Osteocyte (in vitro differentiated cells): Measurements from ENCODE around the gene RAB8B. TPM values are rescaled to one million over a fixed set of nuclear protein-coding genes. Genes with fewer than 3 reads are reported as not detected.
"Not testable (repeated sequence)": the region's sequence is repeated elsewhere in the genome, so short reads cannot be mapped to it uniquely, and the experiment has no call there.

ENCODE experiments used
- DNase-seq: peaks from one replicate; pipeline ENCODE4 v3.0.0; 2021; ENCODE audit warnings: mixed read lengths; ENCODE audit not compliant: unreplicated experiment; ENCODE audit errors: extremely low spot score
- H3K27ac Mint-ChIP-seq: one replicate; pipeline ENCODE4 v1.8.0; 2021; ENCODE audit warnings: mild to moderate bottlenecking, mixed read lengths; ENCODE audit not compliant: unreplicated experiment
- H3K27me3 Mint-ChIP-seq: one replicate; pipeline ENCODE4 v1.8.0; 2021; ENCODE audit warnings: mixed read lengths; ENCODE audit not compliant: unreplicated experiment
- H3K36me3 Mint-ChIP-seq: one replicate; pipeline ENCODE4 v1.8.0; 2021; ENCODE audit warnings: mixed read lengths; ENCODE audit not compliant: unreplicated experiment
- H3K4me1 Mint-ChIP-seq: one replicate; pipeline ENCODE4 v1.8.0; 2021; ENCODE audit warnings: mixed read lengths; ENCODE audit not compliant: unreplicated experiment
- H3K4me3 Mint-ChIP-seq: one replicate; pipeline ENCODE4 v1.8.0; 2021; ENCODE audit warnings: mild to moderate bottlenecking, moderate library complexity, mixed read lengths; ENCODE audit not compliant: unreplicated experiment
- H3K9me3 Mint-ChIP-seq: one replicate; pipeline ENCODE4 v1.8.0; 2021; ENCODE audit warnings: mixed read lengths; ENCODE audit not compliant: unreplicated experiment
- CTCF ChIP-seq: fragments of 200-600 bp; sonication (generic); IDR thresholded peaks from 2 replicates; pipeline ENCODE4 v1.5.0; 2021; ENCODE audit warnings: antibody characterized with exemption, mild to moderate bottlenecking, moderate library complexity
- total RNA-seq: library from RNA; stranded (reverse); gene quantifications from 2 replicates; pipeline ENCODE4 v1.2.1, GENCODE V29; 2021

RAB8B gene
- total RNA-seq, 1 donor from 2014 or later, result 29.8 TPM

GRCh38 chr15:63206079-63206478, 16.7 kb downstream of the RAB8B start:
- no peaks in the 10 kb centered on the region for H3K27me3 Mint-ChIP-seq
- H3K9me3 Mint-ChIP-seq, result no peaks in the 10 kb centered on the region
- DNase-seq, result no peak
- no peak overlapping the region for H3K4me3 Mint-ChIP-seq
- peak overlapping the region; percentile 20 for H3K27ac Mint-ChIP-seq
- peaks cover 44% of the 10 kb centered on the region for H3K4me1 Mint-ChIP-seq
- peaks cover 10% of the 10 kb centered on the region for H3K36me3 Mint-ChIP-seq
- no peak for TF ChIP-seq CTCF

GRCh38 chr15:63208824-63209223, 19.4 kb downstream of the RAB8B start:
- H3K4me1 Mint-ChIP-seq, result peaks cover 51% of the 10 kb centered on the region
- not testable (repeated sequence) for H3K9me3 Mint-ChIP-seq, H3K27ac Mint-ChIP-seq, H3K36me3 Mint-ChIP-seq, DNase-seq, H3K4me3 Mint-ChIP-seq, H3K27me3 Mint-ChIP-seq

- H3K36me3 Mint-ChIP-seq, result peaks cover 10% of the 10 kb centered on the region
- no peak for DNase-seq
- H3K9me3 Mint-ChIP-seq, result no peaks in the 10 kb centered on the region
- H3K4me3 Mint-ChIP-seq, result no peak overlapping the region
- H3K4me1 Mint-ChIP-seq, result peaks cover 48% of the 10 kb centered on the region
- H3K27ac Mint-ChIP-seq, result peak overlapping the region; percentile 50
- no peaks in the 10 kb centered on the region for H3K27me3 Mint-ChIP-seq
- TF ChIP-seq CTCF, result no peak
Measured at GRCh38 chr15:63210151-63211091, 21.0 kb downstream of the RAB8B start.

- H3K27me3 Mint-ChIP-seq, result no peaks in the 10 kb centered on the region
- no peaks in the 10 kb centered on the region for H3K9me3 Mint-ChIP-seq
- peaks cover 48% of the 10 kb centered on the region for H3K4me1 Mint-ChIP-seq
- H3K27ac Mint-ChIP-seq, result peak overlapping the region; percentile 93
- TF ChIP-seq CTCF, result no peak
- no peak overlapping the region for H3K4me3 Mint-ChIP-seq
- no peak for DNase-seq
- H3K36me3 Mint-ChIP-seq, result peaks cover 10% of the 10 kb centered on the region
Measured at GRCh38 chr15:63211092-63211490, 21.7 kb downstream of the RAB8B start.

GRCh38 chr15:63211549-63211948, 22.1 kb downstream of the RAB8B start:
- Mint-ChIP-seq H3K27ac (peak overlapping the region; percentile 93), H3K36me3 (peaks cover 10% of the 10 kb centered on the region), H3K9me3 (no peaks in the 10 kb centered on the region), H3K4me1 (peaks cover 43% of the 10 kb centered on the region), H3K4me3 (no peak overlapping the region), H3K27me3 (no peaks in the 10 kb centered on the region)
- DNase-seq, result no peak
- no peak for TF ChIP-seq CTCF
